Measurements from ENCODE around the gene RECQL5. TPM values are rescaled to one million over a fixed set of nuclear protein-coding genes. Genes with fewer than 3 reads are reported as not detected.

Gene RECQL5
- total RNA-seq, 1 experiment from 2014 or later = 46.1 TPM

- H3K27ac ChIP-seq (ENCODE audit: low read length) = peak overlapping the region; percentile 11; the same call in 1 of the 2 replicates
- peaks cover 5% of the 10 kb centered on the region for H3K4me1 ChIP-seq (ENCODE audit: control insufficient read depth, insufficient read depth, low read length)
- no peak overlapping the region for H3K4me3 ChIP-seq (ENCODE audit: low read depth in 2 of 2, low read length in 2 of 2)
- intact Hi-C loops (cut with micrococcal nuclease; ENCODE audit: unreplicated experiment) = no loop called here
- ChIA-PET CTCF (interaction anchor here (0.7 to 2.6 kb wide), 2 partner anchors 12 to 162 kb away, joined by 4 to 15 read pairs; partner anchors contain the start of gene SMIM5), POLR2A (no interaction called here)
- no peaks in the 10 kb centered on the region for H3K27me3 ChIP-seq (ENCODE audit: control insufficient read depth, insufficient read depth, low read length)
- no peaks in the 10 kb centered on the region for H3K9me3 ChIP-seq (ENCODE audit: control insufficient read depth, insufficient read depth, low read depth, low read length)
- ATAC-seq (peak; percentile 74), DNase-seq (ENCODE audit: low read depth, low spot score) (no peak)
- TF ChIP-seq TCF7L2 (IDR thresholded peaks at IDR 0.05; ENCODE audit: low read depth, low read length) (no peak), POLR2AphosphoS5 (IDR thresholded peaks at IDR 0.05; ENCODE audit: low read depth, low read length) (no peak), SIN3A (IDR thresholded peaks at IDR 0.05; ENCODE audit: borderline replicate concordance, insufficient read depth, low read depth, low read length) (no peak), REST (IDR thresholded peaks at IDR 0.05; ENCODE audit: insufficient read depth in 1 of 2, low read depth in 2 of 2, low read length in 1 of 2) (no peak), CTCF (IDR thresholded peaks at IDR 0.05) (no peak)
- BruUV-seq (replicated peaks) = no TSS peak
- no peaks in the 10 kb centered on the region for H3K36me3 ChIP-seq (ENCODE audit: control insufficient read depth, insufficient read depth, low read length)
- in situ Hi-C loops (cut with HindIII; ENCODE audit: low pct_unique_long_range_greater_than_20kb, low sequenced_read_pairs) = no loop called here
These were observed 21.5 kb downstream of the RECQL5 start for GRCh38 chr17:75645501-75645888.

- TF ChIP-seq CTCF (IDR thresholded peaks at IDR 0.05) = no peak
- TF ChIP-seq TCF7L2 (IDR thresholded peaks at IDR 0.05; ENCODE audit: low read depth, low read length) = no peak
- no peak for TF ChIP-seq SIN3A (IDR thresholded peaks at IDR 0.05; ENCODE audit: borderline replicate concordance, insufficient read depth, low read depth, low read length)
- no peak for TF ChIP-seq REST (IDR thresholded peaks at IDR 0.05; ENCODE audit: insufficient read depth in 1 of 2, low read depth in 2 of 2, low read length in 1 of 2)
- TF ChIP-seq POLR2AphosphoS5 (IDR thresholded peaks at IDR 0.05; ENCODE audit: low read depth, low read length) = no peak
- ChIA-PET POLR2A (no interaction called here), CTCF (interaction anchor here (1.5 kb wide), 1 partner anchor 11 kb away, joined by 5 read pairs; the partner anchor contains the start of gene SMIM5)
- Histone ChIP-seq H3K4me3 (ENCODE audit: low read depth in 2 of 2, low read length in 2 of 2) (no peak overlapping the region), H3K36me3 (ENCODE audit: control insufficient read depth, insufficient read depth, low read length) (no peaks in the 10 kb centered on the region), H3K9me3 (ENCODE audit: control insufficient read depth, insufficient read depth, low read depth, low read length) (no peaks in the 10 kb centered on the region), H3K27me3 (ENCODE audit: control insufficient read depth, insufficient read depth, low read length) (no peaks in the 10 kb centered on the region), H3K27ac (ENCODE audit: low read length) (no peak overlapping the region), H3K4me1 (ENCODE audit: control insufficient read depth, insufficient read depth, low read length) (peaks cover 5% of the 10 kb centered on the region)
- ATAC-seq (no peak), DNase-seq (ENCODE audit: low read depth, low spot score) (no peak)
- no TSS peak for BruUV-seq (replicated peaks)
- intact Hi-C loops (cut with micrococcal nuclease; ENCODE audit: unreplicated experiment) = no loop called here
- in situ Hi-C loops (cut with HindIII; ENCODE audit: low pct_unique_long_range_greater_than_20kb, low sequenced_read_pairs) = no loop called here
These were observed 23.3 kb downstream of the RECQL5 start for GRCh38 chr17:75643643-75644017.
